ENCODE measurements around the gene FKBP6. TPM values are rescaled to one million over a fixed set of nuclear protein-coding genes. Genes with fewer than 3 reads are reported as not detected.
"Not testable (repeated sequence)": the region's sequence is repeated elsewhere in the genome, so short reads cannot be mapped to it uniquely, and the experiment has no call there.

Gene FKBP6
- total RNA-seq (2014; rRNA removed; shearing (Covaris generic); ENCODE audit: low replicate concordance), result not detected in 2 replicates

- in situ Hi-C loops (cut with HindIII; ENCODE audit: low pct_unique_long_range_greater_than_20kb, low sequenced_read_pairs); DNase-seq (ENCODE audit: low read depth): not testable (repeated sequence)
These were observed at the start of gene FKBP6, which contains the start of gene TRIM50 for GRCh38 chr7:73327922-73328321. TSS of gene FKBP6 (plus strand) at chr7:73328161. CDS start at chr7:73328429, 268 bp downstream. TSS of gene TRIM50 (minus strand) at chr7:73328082. CDS start at chr7:73324787, 3,295 bp downstream.

DNA sequence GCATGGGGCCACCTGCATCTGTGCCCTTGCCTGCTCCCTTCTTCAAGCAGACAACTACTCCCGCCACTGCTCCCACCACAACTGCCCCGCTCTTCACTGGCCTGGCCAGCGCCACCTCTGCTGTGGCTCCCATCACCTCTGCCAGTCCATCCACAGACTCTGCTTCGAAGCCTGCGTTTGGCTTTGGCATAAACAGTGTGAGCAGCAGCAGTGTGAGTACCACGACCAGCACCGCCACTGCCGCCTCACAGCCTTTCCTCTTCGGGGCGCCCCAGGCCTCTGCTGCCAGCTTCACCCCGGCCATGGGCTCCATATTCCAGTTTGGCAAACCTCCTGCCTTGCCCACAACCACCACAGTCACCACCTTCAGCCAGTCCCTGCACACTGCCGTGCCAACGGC lies 30.7 kb upstream of the FKBP6 start:
- DNase-seq (ENCODE audit: low read depth); in situ Hi-C loops (cut with HindIII; ENCODE audit: low pct_unique_long_range_greater_than_20kb, low sequenced_read_pairs): not testable (repeated sequence)

DNA sequence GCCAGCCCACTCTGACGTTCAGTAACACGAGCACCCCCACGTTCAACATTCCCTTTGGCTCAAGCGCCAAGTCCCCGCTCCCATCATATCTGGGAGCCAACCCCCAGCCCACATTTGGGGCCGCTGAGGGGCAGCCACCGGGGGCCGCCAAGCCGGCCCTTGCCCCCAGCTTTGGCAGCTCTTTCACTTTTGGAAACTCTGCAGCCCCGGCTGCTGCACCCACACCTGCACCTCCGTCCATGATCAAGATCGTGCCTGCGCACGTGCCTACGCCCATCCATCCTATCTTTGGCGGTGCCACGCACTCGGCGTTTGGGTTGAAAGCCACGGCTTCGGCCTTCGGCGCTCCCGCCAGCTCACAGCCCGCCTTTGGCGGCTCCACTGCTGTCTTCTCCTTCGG lies 30.3 kb upstream of the FKBP6 start:
- DNase-seq (ENCODE audit: low read depth); in situ Hi-C loops (cut with HindIII; ENCODE audit: low pct_unique_long_range_greater_than_20kb, low sequenced_read_pairs): not testable (repeated sequence)

DNA sequence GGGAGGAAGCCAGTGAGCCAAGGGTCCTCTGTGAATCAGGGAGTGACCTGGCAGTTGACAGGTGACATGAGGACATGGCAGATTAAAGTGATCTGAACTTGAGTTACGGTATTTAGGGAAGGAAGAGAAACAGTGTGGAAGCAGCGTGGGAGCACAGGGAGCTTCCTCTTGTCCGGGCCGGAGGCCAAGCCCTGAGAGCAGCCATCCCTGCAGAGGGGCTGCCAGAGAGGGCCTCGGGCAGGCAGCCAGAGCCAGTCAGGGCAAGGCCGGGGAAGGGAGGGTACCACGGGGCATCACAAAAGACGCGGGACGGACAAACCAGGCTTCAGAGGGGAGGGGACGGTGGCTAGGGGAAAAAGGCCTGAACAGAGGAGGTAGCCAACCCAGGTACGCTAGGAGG lies 28.1 kb upstream of the FKBP6 start:
- DNase-seq (ENCODE audit: low read depth); in situ Hi-C loops (cut with HindIII; ENCODE audit: low pct_unique_long_range_greater_than_20kb, low sequenced_read_pairs): not testable (repeated sequence)

DNA sequence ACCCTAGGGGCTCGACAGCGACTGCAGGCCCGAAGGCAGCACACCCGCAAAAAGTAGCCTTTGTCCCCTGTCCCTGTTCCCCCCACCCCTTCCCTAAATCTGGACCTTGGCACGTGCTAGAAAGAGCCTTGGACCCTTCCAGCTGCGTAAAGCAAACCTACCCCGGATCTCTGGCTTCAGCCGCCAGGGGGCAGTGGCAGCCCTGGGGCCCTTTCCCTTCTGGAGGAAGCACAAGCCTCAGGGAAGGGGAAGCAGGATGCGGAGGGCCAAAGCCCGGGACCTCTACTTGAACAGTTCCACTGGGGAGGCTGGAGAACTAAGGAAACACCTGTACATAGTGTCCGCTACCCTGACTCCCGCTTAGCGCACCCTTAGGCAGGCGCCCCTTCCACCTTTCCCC lies 26.9 kb upstream of the FKBP6 start:
- DNase-seq (ENCODE audit: low read depth); in situ Hi-C loops (cut with HindIII; ENCODE audit: low pct_unique_long_range_greater_than_20kb, low sequenced_read_pairs): not testable (repeated sequence)

DNA sequence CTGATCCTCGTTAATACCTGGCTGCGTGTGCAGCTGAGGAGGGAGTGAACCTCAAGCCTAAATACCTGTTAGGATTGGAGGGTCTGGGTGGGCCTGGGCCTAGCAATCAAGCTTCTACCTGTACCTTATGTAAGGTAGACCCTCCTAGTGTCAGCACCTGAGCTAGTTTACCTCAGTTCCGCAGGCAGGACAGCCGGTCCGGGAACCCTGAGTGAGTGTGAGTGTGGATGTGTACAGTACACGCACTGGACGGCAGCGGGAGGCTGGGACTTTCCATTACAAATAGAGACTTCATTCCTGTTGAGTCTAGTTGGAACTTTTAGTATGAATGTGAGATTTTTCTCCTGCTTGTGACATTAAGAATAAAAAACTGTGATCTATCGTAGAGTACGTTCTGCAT lies 25.1 kb upstream of the FKBP6 start:
- DNase-seq (ENCODE audit: low read depth); in situ Hi-C loops (cut with HindIII; ENCODE audit: low pct_unique_long_range_greater_than_20kb, low sequenced_read_pairs): not testable (repeated sequence)

- no peak for DNase-seq (ENCODE audit: low read depth)
- in situ Hi-C loops (cut with HindIII; ENCODE audit: low pct_unique_long_range_greater_than_20kb, low sequenced_read_pairs), result no loop called here
These were observed 24.4 kb upstream of the FKBP6 start for GRCh38 chr7:73303546-73303945.

GRCh38 chr7:73304071-73304470 lies 23.9 kb upstream of the FKBP6 start:
- no peak for DNase-seq (ENCODE audit: low read depth)
- in situ Hi-C loops (cut with HindIII; ENCODE audit: low pct_unique_long_range_greater_than_20kb, low sequenced_read_pairs), result no loop called here

GRCh38 chr7:73304612-73305387 lies 23.2 kb upstream of the FKBP6 start:
- DNase-seq (ENCODE audit: low read depth); in situ Hi-C loops (cut with HindIII; ENCODE audit: low pct_unique_long_range_greater_than_20kb, low sequenced_read_pairs): not testable (repeated sequence)

DNA sequence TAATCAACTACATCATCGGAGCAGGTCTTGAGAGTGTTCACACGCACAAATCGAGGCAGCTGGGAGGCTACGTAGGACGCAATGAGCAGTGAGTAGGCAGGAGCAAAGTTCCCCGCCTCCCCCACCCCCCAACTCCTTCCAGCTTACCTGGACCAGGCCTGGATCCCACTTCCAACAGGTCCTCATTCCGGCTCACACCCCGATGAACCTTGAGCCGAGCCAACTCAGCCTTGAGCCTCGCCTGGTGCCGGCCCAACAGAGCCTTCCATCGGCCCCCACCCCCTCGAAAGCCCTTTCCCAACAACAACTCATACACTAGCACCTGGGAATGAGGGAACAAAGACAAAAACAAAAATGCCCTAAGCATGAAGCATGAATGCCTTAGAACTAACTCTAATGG lies 20.5 kb upstream of the FKBP6 start:
- in situ Hi-C loops (cut with HindIII; ENCODE audit: low pct_unique_long_range_greater_than_20kb, low sequenced_read_pairs), result no loop called here
- DNase-seq (ENCODE audit: low read depth), result no peak

DNA sequence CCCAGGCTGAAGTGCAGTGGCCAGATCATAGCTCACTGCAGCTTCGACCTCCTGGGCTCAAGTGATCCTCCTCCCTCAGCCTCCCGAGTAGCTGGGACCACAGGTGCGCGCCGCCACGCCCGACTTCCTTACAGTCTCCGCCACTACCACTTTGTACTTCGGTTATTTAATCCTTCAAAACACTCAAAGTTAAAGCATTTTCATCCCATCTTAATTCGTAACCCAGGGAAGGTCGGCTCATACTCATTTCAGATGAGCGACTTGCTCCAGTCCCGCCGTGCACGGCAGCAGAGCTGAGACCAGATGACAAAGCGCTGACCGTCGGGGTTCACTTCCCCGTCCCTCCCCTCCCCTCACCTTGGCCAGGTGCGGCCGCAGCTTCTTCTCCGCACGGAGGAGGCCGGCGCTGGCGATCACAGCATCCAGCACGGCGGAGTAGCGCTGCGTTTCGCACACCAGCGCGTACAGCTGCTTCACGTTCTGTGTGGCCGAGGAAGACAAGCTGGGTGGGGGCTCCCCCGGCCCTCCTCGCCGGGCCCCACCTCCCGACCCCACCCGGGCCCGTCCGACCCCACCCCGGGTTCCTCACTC lies 19.8 kb upstream of the FKBP6 start:
- DNase-seq (ENCODE audit: low read depth), result no peak
- in situ Hi-C loops (cut with HindIII; ENCODE audit: low pct_unique_long_range_greater_than_20kb, low sequenced_read_pairs), result no loop called here

DNA sequence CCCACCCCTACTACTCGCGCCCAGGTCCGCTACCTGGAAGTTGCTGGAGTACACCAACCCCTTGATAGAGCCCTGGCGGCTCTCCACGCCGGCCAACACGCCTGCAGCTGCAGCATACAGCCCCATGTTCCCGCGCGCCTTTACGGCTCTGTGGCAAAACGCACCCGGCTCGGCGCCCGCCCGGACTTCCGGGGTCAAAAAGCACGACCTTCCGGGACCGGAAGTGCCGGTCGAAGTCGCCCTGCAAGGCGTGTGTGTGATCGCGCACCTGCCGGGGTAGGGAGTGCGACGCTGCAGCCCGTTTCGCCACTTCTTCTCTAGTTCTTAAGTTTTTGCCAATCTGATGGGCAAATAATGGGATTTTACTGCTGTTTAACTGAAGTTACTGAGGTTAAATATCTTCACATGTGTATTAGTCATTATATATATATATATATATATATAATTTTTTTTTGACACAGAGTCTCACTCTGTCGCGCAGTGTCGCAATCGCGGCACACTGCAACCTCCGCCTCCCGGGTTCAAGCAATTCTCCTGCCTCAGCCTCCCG lies 19.2 kb upstream of the FKBP6 start, which contains the start of gene NSUN5:
Gene NSUN5, minus strand, starts transcription at position 162 of the 550 bp plus-strand sequence. Its CDS starts 36 bp downstream, at position 126.
- peak; percentile 56 for DNase-seq (ENCODE audit: low read depth)
- in situ Hi-C loops (cut with HindIII; ENCODE audit: low pct_unique_long_range_greater_than_20kb, low sequenced_read_pairs), result no loop called here

DNA sequence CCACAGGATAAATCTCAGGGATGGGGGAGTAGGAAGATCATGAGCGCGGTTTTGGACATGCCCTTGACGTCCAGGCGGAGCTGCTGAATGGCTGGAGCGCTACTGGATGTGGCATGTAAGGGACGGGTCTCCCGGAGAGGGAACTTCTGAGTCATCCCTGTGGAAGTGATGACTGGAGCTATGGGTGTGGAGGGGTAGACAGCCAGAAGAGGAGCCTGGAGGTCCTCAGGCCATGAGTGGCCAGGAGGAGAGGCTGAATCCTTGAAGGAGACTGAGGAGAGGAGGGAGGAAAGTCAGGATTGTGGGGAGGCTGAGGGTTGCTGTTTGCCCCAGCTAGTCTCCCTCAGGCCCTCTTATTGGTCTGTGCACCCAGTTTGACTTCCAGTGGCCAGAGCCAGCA lies 16.5 kb upstream of the FKBP6 start:
- in situ Hi-C loops (cut with HindIII; ENCODE audit: low pct_unique_long_range_greater_than_20kb, low sequenced_read_pairs); DNase-seq (ENCODE audit: low read depth): not testable (repeated sequence)

DNA sequence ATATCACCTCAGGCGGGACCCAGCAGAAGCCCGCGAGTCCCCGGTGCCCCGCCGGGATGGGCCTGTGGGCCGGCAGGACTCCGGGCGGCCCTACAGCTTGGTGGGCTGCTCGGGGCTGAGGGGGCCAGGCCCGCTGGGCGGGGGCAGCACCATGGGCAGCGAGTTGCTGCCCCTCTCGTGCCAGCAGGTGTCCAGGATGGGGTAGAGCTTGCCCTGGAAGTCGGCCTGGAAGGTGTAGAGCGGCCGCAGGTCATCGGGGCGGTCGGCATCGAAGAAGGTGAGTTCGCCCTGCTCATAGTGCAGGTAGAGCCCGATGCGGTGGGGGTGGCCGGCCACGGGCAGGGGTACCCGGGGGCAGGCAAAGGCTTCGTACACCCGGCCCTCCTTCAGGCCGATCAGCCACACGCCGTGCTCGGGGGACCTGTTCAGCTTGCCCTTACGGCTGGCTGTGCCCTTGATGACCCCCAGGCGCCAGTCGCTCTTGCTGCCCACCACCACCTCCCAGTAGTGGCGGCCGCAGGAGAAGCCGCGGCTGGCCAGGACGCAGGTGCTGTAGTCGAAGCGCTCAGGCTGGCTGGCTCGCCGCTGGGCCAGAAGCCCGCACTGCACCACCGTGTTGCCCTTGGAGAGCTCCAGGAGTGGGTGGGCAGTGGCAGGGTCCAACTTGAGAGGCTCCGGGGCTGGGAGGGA lies 15.0 kb upstream of the FKBP6 start:
- DNase-seq (ENCODE audit: low read depth), result no peak
- in situ Hi-C loops (cut with HindIII; ENCODE audit: low pct_unique_long_range_greater_than_20kb, low sequenced_read_pairs), result no loop called here

- DNase-seq (ENCODE audit: low read depth), result no peak
- in situ Hi-C loops (cut with HindIII; ENCODE audit: low pct_unique_long_range_greater_than_20kb, low sequenced_read_pairs), result no loop called here
These were observed 14.4 kb upstream of the FKBP6 start for GRCh38 chr7:73313521-73313906.

GRCh38 chr7:73314271-73314670 lies 13.7 kb upstream of the FKBP6 start:
- in situ Hi-C loops (cut with HindIII; ENCODE audit: low pct_unique_long_range_greater_than_20kb, low sequenced_read_pairs), result no loop called here

GRCh38 chr7:73316521-73316920 lies 11.4 kb upstream of the FKBP6 start:
- in situ Hi-C loops (cut with HindIII; ENCODE audit: low pct_unique_long_range_greater_than_20kb, low sequenced_read_pairs), result no loop called here
- DNase-seq (ENCODE audit: low read depth), result no peak

More at GRCh38 chr7:73314271-73314670, 13.7 kb upstream of the FKBP6 start:
- DNase-seq (ENCODE audit: low read depth), result no peak

GRCh38 chr7:73318656-73319204 lies 9.2 kb upstream of the FKBP6 start:
- DNase-seq (ENCODE audit: low read depth); in situ Hi-C loops (cut with HindIII; ENCODE audit: low pct_unique_long_range_greater_than_20kb, low sequenced_read_pairs): not testable (repeated sequence)

All from Caki2 (cell line).